ENCODE measurements around the gene THAP7. TPM values are rescaled to one million over a fixed set of nuclear protein-coding genes. Genes with fewer than 3 reads are reported as not detected.
A peak's percentile ranks its signal among the peaks of the same experiment; 100 is the strongest.

Gene THAP7
- polyA plus RNA-seq, 1 donor (not counting 4 experiments of a cell fraction or from before 2014, with no cell fraction given): 10.4 TPM

GRCh38 chr22:20964799-20965103 is 37.2 kb downstream of the THAP7 start:
- TF ChIP-seq CTCF (optimal IDR thresholded peaks at IDR 0.05 in 1 of 3, IDR thresholded peaks at IDR 0.05 in 1 of 3, conservative IDR thresholded peaks at IDR 0.05 in 1 of 3; ENCODE audit: extremely low read depth in 1 of 3, insufficient read depth in 2 of 3, low read length in 3 of 3) (no peak), EZH2 (IDR thresholded peaks at IDR 0.05; ENCODE audit: low read length) (no peak)
- Histone ChIP-seq H3K4me2 (ENCODE audit: control insufficient read depth, extremely low read depth, insufficient read depth, low read depth, low read length) (peak overlapping the region; percentile 75), H3K9me1 (ENCODE audit: control insufficient read depth, extremely low read depth, insufficient read depth, low read length) (no peaks in the 10 kb centered on the region), H3K27ac (ENCODE audit: control insufficient read depth, insufficient read depth, low read length) (no peak overlapping the region), H3K9ac (ENCODE audit: control insufficient read depth, extremely low read depth, insufficient read depth, low read length) (no peak overlapping the region), H3K4me1 (ENCODE audit: control insufficient read depth, extremely low read depth, insufficient read depth, low read length) (peaks cover 17% of the 10 kb centered on the region), H3K4me3 (ENCODE audit: control insufficient read depth in 2 of 3, extremely low read depth in 1 of 3, insufficient read depth in 2 of 3, low read depth in 1 of 3, low read length in 3 of 3) (peak overlapping the region in 1 of 3 experiments; percentile 48), H3K79me2 (ENCODE audit: control insufficient read depth, insufficient read depth, low read length) (no peaks in the 10 kb centered on the region), H3K36me3 (ENCODE audit: control insufficient read depth in 2 of 2, extremely low read depth in 1 of 2, insufficient read depth in 2 of 2, low read length in 2 of 2) (no peaks in the 10 kb centered on the region), H4K20me1 (ENCODE audit: control insufficient read depth, extremely low read depth, insufficient read depth, low read length) (no peaks in the 10 kb centered on the region), H3K27me3 (ENCODE audit: control insufficient read depth, extremely low read depth, insufficient read depth, low read length) (peaks cover 11% of the 10 kb centered on the region), H3K9me3 (ENCODE audit: control insufficient read depth, low read depth, low read length) (no peaks in the 10 kb centered on the region), H2AFZ (ENCODE audit: control insufficient read depth, low read length) (no peak overlapping the region)
- FAIRE-seq (no peak), DNase-seq (ENCODE audit: low read depth, low spot score) (no peak)
- dilution Hi-C loops (cut with MboI; ENCODE audit: extremely low pct_ligation_motif_present, low sequenced_read_pairs): no loop called here

GRCh38 chr22:20964090-20964798 is 37.7 kb downstream of the THAP7 start:
- no peak for TF ChIP-seq CTCF (optimal IDR thresholded peaks at IDR 0.05 in 1 of 3, IDR thresholded peaks at IDR 0.05 in 1 of 3, conservative IDR thresholded peaks at IDR 0.05 in 1 of 3; ENCODE audit: extremely low read depth in 1 of 3, insufficient read depth in 2 of 3, low read length in 3 of 3)
- no peak for TF ChIP-seq EZH2 (IDR thresholded peaks at IDR 0.05; ENCODE audit: low read length)
- no peaks in the 10 kb centered on the region for H4K20me1 ChIP-seq (ENCODE audit: control insufficient read depth, extremely low read depth, insufficient read depth, low read length)
- no peaks in the 10 kb centered on the region for H3K9me1 ChIP-seq (ENCODE audit: control insufficient read depth, extremely low read depth, insufficient read depth, low read length)
- peak overlapping the region; percentile 75 for H3K4me2 ChIP-seq (ENCODE audit: control insufficient read depth, extremely low read depth, insufficient read depth, low read depth, low read length)
- H3K27me3 ChIP-seq (ENCODE audit: control insufficient read depth, extremely low read depth, insufficient read depth, low read length): peaks cover 11% of the 10 kb centered on the region
- H3K9me3 ChIP-seq (ENCODE audit: control insufficient read depth, low read depth, low read length): no peaks in the 10 kb centered on the region
- dilution Hi-C loops (cut with MboI; ENCODE audit: extremely low pct_ligation_motif_present, low sequenced_read_pairs): no loop called here
- FAIRE-seq: no peak
- no peak overlapping the region for H3K9ac ChIP-seq (ENCODE audit: control insufficient read depth, extremely low read depth, insufficient read depth, low read length)
- DNase-seq (ENCODE audit: low read depth, low spot score): no peak
- H3K79me2 ChIP-seq (ENCODE audit: control insufficient read depth, insufficient read depth, low read length): no peaks in the 10 kb centered on the region
- H3K4me1 ChIP-seq (ENCODE audit: control insufficient read depth, extremely low read depth, insufficient read depth, low read length): peaks cover 17% of the 10 kb centered on the region
- no peak overlapping the region for H2AFZ ChIP-seq (ENCODE audit: control insufficient read depth, low read length)
- H3K36me3 ChIP-seq (ENCODE audit: control insufficient read depth in 2 of 2, extremely low read depth in 1 of 2, insufficient read depth in 2 of 2, low read length in 2 of 2): no peaks in the 10 kb centered on the region
- H3K27ac ChIP-seq (ENCODE audit: control insufficient read depth, insufficient read depth, low read length): no peak overlapping the region
- H3K4me3 ChIP-seq (ENCODE audit: control insufficient read depth in 2 of 3, extremely low read depth in 1 of 3, insufficient read depth in 2 of 3, low read depth in 1 of 3, low read length in 3 of 3): peak overlapping the region in 1 of 3 experiments; percentile 48
